ENCODE results near the gene TSPAN13. TPM values are rescaled to one million over a fixed set of nuclear protein-coding genes. Genes with fewer than 3 reads are reported as not detected.

TSPAN13 gene
- total and polyA plus RNA-seq, 12 donors = 6.8 to 40.1 (median 11.8) TPM

- intact Hi-C loops (cut with DNase I) = no loop called here
- Histone ChIP-seq H3K9me3 (no peaks in the 10 kb centered on the region), H3K4me1 (no peaks in the 10 kb centered on the region), H3K27ac (no peak overlapping the region), H3K36me3 (peaks cover 0 to 38% (median 0%) of the 10 kb centered on the region in 9 donors), H3K4me3 (no peak overlapping the region), H3K27me3 (no peaks in the 10 kb centered on the region)
- TF ChIP-seq CTCF (IDR thresholded peaks at IDR 0.05) = no peak
- DNase-seq = no peak
- no peak for ATAC-seq
- 82 to 84% methylated on average over 2 of the region's 2 CpGs for WGBS, 2 donors
Observed at GRCh38 chr7:16785846-16786245, 32.3 kb downstream of the TSPAN13 start.

DNA sequence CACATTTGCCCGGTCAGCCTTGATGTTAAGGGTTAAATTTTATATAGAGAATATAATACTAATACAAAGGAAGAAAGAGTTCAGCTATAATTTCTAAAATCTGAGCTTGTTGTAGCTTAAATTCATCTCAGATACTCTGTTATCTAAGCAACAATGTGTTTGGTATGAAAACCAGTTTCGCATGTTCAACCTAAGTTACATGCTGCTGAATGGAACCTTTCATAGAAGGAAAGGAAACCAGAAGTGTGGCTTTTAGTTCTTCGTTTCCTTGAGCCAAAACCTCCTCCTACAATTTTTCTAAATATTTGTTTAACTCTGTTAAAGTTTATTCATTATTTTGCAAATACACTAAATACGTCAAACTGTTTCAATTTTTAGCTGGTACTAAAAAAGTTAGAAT, 32.7 kb downstream of the TSPAN13 start:
- H3K27me3 ChIP-seq = no peaks in the 10 kb centered on the region
- H3K9me3 ChIP-seq = no peaks in the 10 kb centered on the region
- peaks cover 0 to 38% (median 0%) of the 10 kb centered on the region in 9 donors for H3K36me3 ChIP-seq
- H3K4me1 ChIP-seq = no peaks in the 10 kb centered on the region
- no peak overlapping the region for H3K27ac ChIP-seq
- no peak for DNase-seq
- WGBS, 2 donors = 83 to 84% methylated on average over 4 of the region's 4 CpGs
- no peak overlapping the region for H3K4me3 ChIP-seq
- intact Hi-C loops (cut with DNase I) = no loop called here
- TF ChIP-seq CTCF (IDR thresholded peaks at IDR 0.05) = no peak
- ATAC-seq = no peak

GRCh38 chr7:16787127-16787526, 33.6 kb downstream of the TSPAN13 start:
- ATAC-seq (no peak), DNase-seq (no peak)
- Histone ChIP-seq H3K27ac (no peak overlapping the region), H3K27me3 (no peaks in the 10 kb centered on the region), H3K36me3 (peaks cover 0 to 33% (median 0%) of the 10 kb centered on the region in 9 donors), H3K9me3 (no peaks in the 10 kb centered on the region), H3K4me1 (no peaks in the 10 kb centered on the region), H3K4me3 (no peak overlapping the region)
- intact Hi-C loops (cut with DNase I) = no loop called here
- TF ChIP-seq CTCF (IDR thresholded peaks at IDR 0.05) = no peak
- 97% methylated on average over 1 of the region's 1 CpG for WGBS, 2 donors

DNA sequence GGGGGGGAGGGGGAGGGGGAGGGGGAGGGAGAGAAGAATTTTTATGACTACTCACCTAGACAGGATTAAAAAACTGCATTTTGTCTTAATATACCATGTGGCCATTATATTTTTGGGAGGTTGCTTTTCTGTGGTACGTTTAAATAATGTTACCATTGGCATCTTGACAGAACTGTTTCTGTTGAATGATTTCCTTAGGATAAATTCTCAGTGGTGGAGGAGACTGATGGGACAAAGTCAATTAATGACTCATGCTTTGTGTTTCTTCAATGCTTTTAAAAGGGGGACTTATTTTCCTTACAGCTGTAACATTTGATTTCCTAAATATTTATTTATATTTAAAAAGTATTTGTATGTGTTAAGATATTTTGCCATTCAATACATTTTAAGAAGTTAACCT, 37.5 kb downstream of the TSPAN13 start:
- no peak for TF ChIP-seq CTCF (IDR thresholded peaks at IDR 0.05)
- no peak overlapping the region for H3K4me3 ChIP-seq

More for the DNA sequence above, 37.5 kb downstream of the TSPAN13 start:
- no peaks in the 10 kb centered on the region for H3K9me3 ChIP-seq
- ATAC-seq = no peak
- 41 to 46% methylated on average over 1 of the region's 1 CpG for WGBS, 2 donors
- H3K36me3 ChIP-seq = no peaks in the 10 kb centered on the region
- peaks cover 0 to 3% (median 0%) of the 10 kb centered on the region in 9 donors for H3K4me1 ChIP-seq
- intact Hi-C loops (cut with DNase I) = no loop called here
- no peak for DNase-seq
- H3K27me3 ChIP-seq = no peaks in the 10 kb centered on the region
- no peak overlapping the region for H3K27ac ChIP-seq
